SK-N-MC (cell line): ENCODE measurements around the gene CHRNA4.

Experiments used
- EZH2 ChIP-seq: fragments of 200-600 bp; sonication (generic); IDR thresholded peaks from one replicate; pipeline ENCODE4 v1.6.1; 2017; ENCODE audit warnings: antibody characterized with exemption
- POLR2AphosphoS5 ChIP-seq: IDR thresholded peaks from 2 replicates; pipeline ENCODE4 v1.6.1; 2012; ENCODE audit warnings: mild to moderate bottlenecking, low read depth, low read length, borderline replicate concordance

GRCh38 chr20:63354636-63355350 is 6.4 kb downstream of the CHRNA4 start:
- TF ChIP-seq EZH2 (no peak), POLR2AphosphoS5 (no peak)
